A204.1 (cell line): ENCODE measurements around the gene TAF11L10.
"Not testable (repeated sequence)": the region's sequence is repeated elsewhere in the genome, so short reads cannot be mapped to it uniquely, and the experiment has no call there.

Experiments
- FAIRE-seq: peaks from 2 replicates; lab custom pipeline; 2012; peaks lifted over from hg19 to GRCh38; lab: Jason Lieb, UNC

TAF11L10 gene

DNA sequence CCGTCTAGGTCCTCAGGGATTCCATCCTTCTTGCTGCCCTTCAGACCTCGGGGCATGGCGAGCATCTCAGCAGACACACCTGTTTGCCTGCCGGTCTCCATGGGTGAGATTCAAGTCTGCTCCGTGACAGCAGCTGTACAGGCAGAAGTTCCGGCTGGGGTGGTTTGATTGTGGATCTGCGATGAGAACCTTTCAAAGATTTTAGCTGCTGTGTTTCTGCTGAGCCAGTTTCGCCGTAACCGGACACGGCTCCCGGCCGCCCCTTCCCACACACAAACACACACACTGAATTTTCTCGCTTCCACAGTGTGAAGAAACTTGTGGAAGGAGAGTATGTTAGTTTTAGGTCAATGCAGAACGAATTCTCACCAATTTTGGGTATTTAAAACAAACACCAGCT is at the start of gene TAF11L10:
Gene TAF11L10 (minus strand): TSS at position 101 of the 400 bp plus-strand sequence.
- not testable (repeated sequence) for FAIRE-seq

DNA sequence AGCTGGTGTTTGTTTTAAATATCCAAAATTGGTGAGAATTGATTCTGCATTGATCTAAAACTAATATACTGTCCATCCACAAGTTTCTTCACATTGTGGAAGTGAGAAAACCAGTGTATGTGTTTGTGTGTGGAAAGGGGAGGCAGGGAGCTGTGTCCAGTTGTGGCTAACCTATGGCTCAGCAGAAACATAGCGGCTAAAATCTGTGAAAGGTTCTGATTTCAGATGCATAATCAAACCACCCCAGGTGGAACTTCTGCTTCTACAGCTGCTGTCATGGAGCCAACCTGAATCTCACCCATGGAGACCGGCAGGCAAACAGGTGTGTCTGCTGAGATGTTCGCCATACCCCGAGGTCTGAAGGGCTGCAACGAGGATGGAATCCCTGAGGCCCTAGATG is 36.5 kb upstream of the TAF11L10 start, which contains the start of gene TAF11L14:
Gene TAF11L14 (plus strand): TSS at position 301 of the 400 bp plus-strand sequence.
- no peak for FAIRE-seq

DNA sequence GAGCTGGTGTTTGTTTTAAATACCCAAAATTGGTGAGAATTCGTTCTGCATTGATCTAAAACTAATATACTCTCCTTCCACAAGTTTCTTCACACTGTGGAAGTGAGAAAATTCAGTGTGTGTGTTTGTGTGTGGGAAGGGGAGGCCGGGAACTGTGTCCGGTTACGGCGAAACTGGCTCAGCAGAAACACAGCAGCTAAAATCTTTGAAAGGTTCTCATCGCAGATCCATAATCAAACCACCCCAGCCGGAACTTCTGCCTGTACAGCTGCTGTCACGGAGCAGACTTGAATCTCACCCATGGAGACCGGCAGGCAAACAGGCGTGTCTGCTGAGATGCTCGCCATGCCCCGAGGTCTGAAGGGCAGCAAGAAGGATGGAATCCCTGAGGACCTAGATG is 34.2 kb upstream of the TAF11L10 start, which contains the start of gene TAF11L13:
Gene TAF11L13 (plus strand): TSS at position 301 of the 400 bp plus-strand sequence.
- FAIRE-seq: not testable (repeated sequence)

GRCh38 chr5:17625686-17626085 is 28.1 kb upstream of the TAF11L10 start:
- no peak for FAIRE-seq

DNA sequence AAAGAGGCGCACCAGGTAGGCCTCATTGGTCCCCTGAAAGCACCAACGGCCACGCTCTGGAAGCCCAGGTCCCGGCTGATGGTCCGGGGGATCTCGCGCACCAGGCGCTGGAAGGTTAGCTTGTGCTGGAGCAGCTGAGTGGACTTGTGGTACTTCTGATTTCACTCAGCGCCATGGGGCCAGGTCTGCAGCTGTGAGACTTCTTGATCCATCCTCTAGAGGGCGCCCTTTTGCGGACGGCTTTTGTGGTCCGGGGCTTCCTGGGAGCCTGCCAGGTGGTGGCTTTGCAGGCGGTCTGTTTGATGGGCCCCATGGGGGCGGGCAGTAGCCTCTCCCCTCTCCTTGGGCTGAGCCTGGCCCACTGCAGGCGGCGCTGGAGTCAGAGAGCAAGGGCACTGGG is 23.0 kb upstream of the TAF11L10 start:
- no peak for FAIRE-seq

- FAIRE-seq: no peak
Observed at GRCh38 chr5:17619354-17619753, 21.7 kb upstream of the TAF11L10 start.

DNA sequence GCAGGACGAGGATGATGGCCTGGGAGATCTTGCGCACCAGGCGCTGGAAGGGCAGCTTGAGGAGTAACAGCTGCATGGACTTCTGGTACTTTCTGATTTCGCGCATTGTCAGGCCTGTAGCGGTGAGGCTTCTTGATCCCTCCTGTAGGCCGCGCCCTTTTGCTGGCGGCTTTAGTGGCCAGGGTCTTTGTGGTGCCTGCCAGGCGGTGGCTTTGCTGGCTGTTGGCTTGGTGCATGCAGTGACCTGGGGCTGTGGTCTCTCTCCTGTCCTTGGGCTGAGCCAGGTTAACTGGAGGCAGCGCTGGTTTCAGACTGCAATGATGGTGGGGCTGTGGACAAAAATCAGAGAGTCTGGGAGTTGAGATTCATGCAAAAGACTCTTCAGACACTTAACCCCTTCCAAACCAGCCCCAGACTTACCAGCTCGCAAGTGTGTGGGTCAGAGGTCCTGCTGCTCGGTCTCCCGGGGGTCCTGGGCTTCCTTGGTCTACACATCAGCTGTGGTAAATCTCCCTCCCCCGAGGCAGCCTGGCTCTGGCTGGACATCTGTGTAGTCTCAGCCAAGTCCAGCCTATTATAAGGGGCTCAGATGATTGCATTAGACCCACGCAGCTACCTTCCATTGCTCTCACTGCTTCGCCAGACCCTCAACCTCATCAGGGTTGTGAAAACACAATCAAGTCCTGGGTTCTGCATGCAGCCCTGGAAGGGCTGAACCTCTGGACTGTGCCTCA is 17.4 kb upstream of the TAF11L10 start:
- no peak for FAIRE-seq

DNA sequence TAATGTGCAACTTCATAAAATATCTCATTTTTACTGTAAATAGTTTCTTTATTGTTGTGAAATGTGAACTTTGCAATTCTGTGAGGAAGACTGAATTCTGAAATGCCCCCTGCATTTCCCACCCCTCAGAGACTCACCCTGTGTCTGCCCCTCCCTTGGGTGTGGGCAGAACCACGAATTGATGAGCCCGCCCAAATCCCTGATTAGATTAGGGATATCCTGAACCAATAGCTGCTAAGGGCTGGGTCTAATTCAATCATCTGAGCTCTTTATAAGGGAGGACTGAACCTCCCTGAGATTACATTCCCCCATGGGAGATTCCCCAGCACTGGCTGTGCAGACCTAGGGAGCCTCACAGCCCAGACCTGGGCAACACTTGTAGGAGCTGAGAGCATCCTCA is 12.5 kb upstream of the TAF11L10 start, which contains the start of gene TAF11L12:
Gene TAF11L12 (plus strand): TSS at position 301 of the 400 bp plus-strand sequence.
- not testable (repeated sequence) for FAIRE-seq

GRCh38 chr5:17607461-17607860 is 9.8 kb upstream of the TAF11L10 start:
- not testable (repeated sequence) for FAIRE-seq

DNA sequence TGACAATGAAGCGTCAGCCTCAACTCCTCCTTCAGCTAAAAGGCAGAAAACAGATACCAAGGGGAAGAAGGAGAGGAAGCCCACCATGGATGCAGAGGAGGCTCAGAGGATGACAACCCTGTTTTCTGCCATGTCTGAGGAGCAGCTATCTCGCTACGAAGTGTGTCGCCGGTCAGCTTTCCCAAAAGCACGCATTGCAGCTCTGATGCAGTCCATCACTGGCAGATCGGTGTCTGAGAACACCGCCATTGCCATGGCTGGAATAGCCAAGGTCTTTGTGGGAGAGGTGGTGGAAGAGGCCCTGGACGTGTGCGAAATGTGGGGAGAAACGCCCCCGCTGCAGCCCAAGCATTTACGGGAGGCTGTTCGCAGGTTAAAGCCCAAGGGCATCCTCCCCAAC is 7.3 kb upstream of the TAF11L10 start:
- no peak for FAIRE-seq

- FAIRE-seq: not testable (repeated sequence)
Observed at GRCh38 chr5:17603880-17604279, 6.3 kb upstream of the TAF11L10 start, which contains the start of gene TAF11L11. Gene TAF11L11 (plus strand): TSS chr5:17604183.

DNA sequence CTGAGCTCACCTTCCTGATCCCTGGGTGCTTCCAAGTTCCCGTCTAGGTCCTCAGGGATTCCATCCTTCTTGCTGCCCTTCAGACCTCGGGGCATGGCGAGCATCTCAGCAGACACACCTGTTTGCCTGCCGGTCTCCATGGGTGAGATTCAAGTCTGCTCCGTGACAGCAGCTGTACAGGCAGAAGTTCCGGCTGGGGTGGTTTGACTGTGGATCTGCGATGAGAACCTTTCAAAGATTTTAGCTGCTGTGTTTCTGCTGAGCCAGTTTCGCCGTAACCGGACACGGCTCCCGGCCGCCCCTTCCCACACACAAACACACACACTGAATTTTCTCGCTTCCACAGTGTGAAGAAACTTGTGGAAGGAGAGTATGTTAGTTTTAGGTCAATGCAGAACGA is 3.4 kb downstream of the TAF11L10 start, which contains the start of gene TAF11L9:
Gene TAF11L9 (minus strand): TSS at position 140 of the 400 bp plus-strand sequence.
- not testable (repeated sequence) for FAIRE-seq

GRCh38 chr5:17590860-17591259 is 6.8 kb downstream of the TAF11L10 start, which contains the start of gene TAF11L8:
Gene TAF11L8 (minus strand): TSS chr5:17590960.
- FAIRE-seq: not testable (repeated sequence)

DNA sequence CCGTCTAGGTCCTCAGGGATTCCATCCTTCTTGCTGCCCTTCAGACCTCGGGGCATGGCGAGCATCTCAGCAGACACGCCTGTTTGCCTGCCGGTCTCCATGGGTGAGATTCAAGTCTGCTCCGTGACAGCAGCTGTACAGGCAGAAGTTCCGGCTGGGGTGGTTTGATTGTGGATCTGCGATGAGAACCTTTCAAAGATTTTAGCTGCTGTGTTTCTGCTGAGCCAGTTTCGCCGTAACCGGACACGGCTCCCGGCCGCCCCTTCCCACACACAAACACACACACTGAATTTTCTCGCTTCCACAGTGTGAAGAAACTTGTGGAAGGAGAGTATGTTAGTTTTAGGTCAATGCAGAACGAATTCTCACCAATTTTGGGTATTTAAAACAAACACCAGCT is 12.0 kb downstream of the TAF11L10 start, which contains the start of gene TAF11L7:
Gene TAF11L7 (minus strand): TSS at position 101 of the 400 bp plus-strand sequence.
- FAIRE-seq: not testable (repeated sequence)
